ENCODE results near the gene ISG20L2. TPM values are rescaled to one million over a fixed set of nuclear protein-coding genes. Genes with fewer than 3 reads are reported as not detected.

ISG20L2 gene
- total RNA-seq, 1 donor from 2014 or later, result 23.7 TPM

GRCh38 chr1:156725683-156726280 is 2.8 kb downstream of the ISG20L2 start:
- DNase-seq (ENCODE audit: low spot score), result peak; percentile 94
- H3K79me2 ChIP-seq (ENCODE audit: low read depth), result peaks cover 76% of the 10 kb centered on the region

GRCh38 chr1:156721535-156721934 is 7.0 kb downstream of the ISG20L2 start:
- Mint-ChIP-seq H3K4me1 (peaks cover 9% of the 10 kb centered on the region), H3K27me3 (ENCODE audit: insufficient read depth, low read depth) (peaks cover 2% of the 10 kb centered on the region), H3K27ac (no peak overlapping the region), H3K4me3 (peak overlapping the region; percentile 25), H3K36me3 (peaks cover 28% of the 10 kb centered on the region), H3K9me3 (no peaks in the 10 kb centered on the region)
- no peak overlapping the region for H3K4me3 ChIP-seq
- H3F3A ChIP-seq (ENCODE audit: low read depth), result peaks cover 12% of the 10 kb centered on the region
- H3K4me1 ChIP-seq, result peaks cover 12% of the 10 kb centered on the region
- H4K20me1 ChIP-seq (ENCODE audit: low read depth), result peaks cover 34% of the 10 kb centered on the region
- no peak overlapping the region for H2AFZ ChIP-seq (replicated peaks)
- no peaks in the 10 kb centered on the region for H3K36me3 ChIP-seq
- TF ChIP-seq EZH2 (IDR thresholded peaks at IDR 0.05), result no peak
- no peak for TF ChIP-seq EZH2phosphoT487 (IDR thresholded peaks at IDR 0.05)
- TF ChIP-seq CTCF (IDR thresholded peaks at IDR 0.05), result no peak
- peaks cover 40% of the 10 kb centered on the region for H3K79me2 ChIP-seq (ENCODE audit: low read depth)
- H3K9ac ChIP-seq, result no peak overlapping the region
- H3K27ac ChIP-seq, result no peak overlapping the region
- H3K9me3 ChIP-seq (ENCODE audit: low read depth), result no peaks in the 10 kb centered on the region
- no peaks in the 10 kb centered on the region for H3K27me3 ChIP-seq
- DNase-seq (ENCODE audit: low spot score), result no peak
- no peak overlapping the region for H3K4me2 ChIP-seq

More at GRCh38 chr1:156725683-156726280, 2.8 kb downstream of the ISG20L2 start:
- peak overlapping the region; percentile 98 for H3K4me2 ChIP-seq
- H3K9me3 ChIP-seq (ENCODE audit: low read depth), result no peaks in the 10 kb centered on the region
- peaks cover 25% of the 10 kb centered on the region for H3F3A ChIP-seq (ENCODE audit: low read depth)
- TF ChIP-seq EZH2 (IDR thresholded peaks at IDR 0.05) (no peak), CTCF (IDR thresholded peaks at IDR 0.05) (peak; percentile 94), EZH2phosphoT487 (IDR thresholded peaks at IDR 0.05) (no peak)
- H4K20me1 ChIP-seq (ENCODE audit: low read depth), result peaks cover 64% of the 10 kb centered on the region
- H3K27me3 Mint-ChIP-seq (ENCODE audit: insufficient read depth, low read depth), result peaks cover 7% of the 10 kb centered on the region
- no peak overlapping the region for H3K27ac Mint-ChIP-seq
- H3K4me1 ChIP-seq, result peaks cover 29% of the 10 kb centered on the region
- H3K27me3 ChIP-seq, result no peaks in the 10 kb centered on the region
- H3K9ac ChIP-seq, result no peak overlapping the region
- H3K4me1 Mint-ChIP-seq, result peaks cover 13% of the 10 kb centered on the region
- H3K36me3 Mint-ChIP-seq, result peaks cover 22% of the 10 kb centered on the region
- no peaks in the 10 kb centered on the region for H3K9me3 Mint-ChIP-seq
- H3K27ac ChIP-seq, result no peak overlapping the region
- H3K4me3 Mint-ChIP-seq, result no peak overlapping the region
- H3K36me3 ChIP-seq, result no peaks in the 10 kb centered on the region
- H2AFZ ChIP-seq (replicated peaks), result no peak overlapping the region
- peak overlapping the region; percentile 100 for H3K4me3 ChIP-seq

- Mint-ChIP-seq H3K27me3 (ENCODE audit: insufficient read depth, low read depth) (peaks cover 2% of the 10 kb centered on the region), H3K4me1 (peaks cover 9% of the 10 kb centered on the region), H3K9me3 (no peaks in the 10 kb centered on the region), H3K36me3 (peaks cover 30% of the 10 kb centered on the region), H3K4me3 (no peak overlapping the region), H3K27ac (no peak overlapping the region)
- Histone ChIP-seq H3K36me3 (no peaks in the 10 kb centered on the region), H3K9me3 (ENCODE audit: low read depth) (no peaks in the 10 kb centered on the region), H3F3A (ENCODE audit: low read depth) (peaks cover 8% of the 10 kb centered on the region), H2AFZ (replicated peaks) (no peak overlapping the region), H3K9ac (no peak overlapping the region), H4K20me1 (ENCODE audit: low read depth) (peaks cover 30% of the 10 kb centered on the region), H3K27ac (no peak overlapping the region), H3K27me3 (no peaks in the 10 kb centered on the region), H3K4me3 (no peak overlapping the region), H3K79me2 (ENCODE audit: low read depth) (peaks cover 36% of the 10 kb centered on the region), H3K4me2 (no peak overlapping the region), H3K4me1 (peaks cover 8% of the 10 kb centered on the region)
- DNase-seq (ENCODE audit: low spot score), result no peak
- TF ChIP-seq EZH2phosphoT487 (IDR thresholded peaks at IDR 0.05), result no peak
- no peak for TF ChIP-seq CTCF (IDR thresholded peaks at IDR 0.05)
- TF ChIP-seq EZH2 (IDR thresholded peaks at IDR 0.05), result no peak
Observed at GRCh38 chr1:156721131-156721530, 7.4 kb downstream of the ISG20L2 start.
